RWPE1 (cell line): ENCODE results near the gene CYFIP2.

Experiments
- CTCF ChIA-PET: fragments of 350-600 bp; sonication (Branson Sonifier 250); formaldehyde crosslinking; extraction: SDS; loops from one replicate; lab custom pipeline; 2021; lab: Yijun Ruan, JAX
- POLR2A ChIA-PET: fragments of 400-600 bp; formaldehyde crosslinking; extraction: SDS; loops from one replicate; lab custom pipeline; 2020; ENCODE audit warnings: antibody characterized with exemption; ENCODE audit not compliant: low non-redundant PET; lab: Yijun Ruan, JAX
- DNase-seq: peaks from one replicate; pipeline ENCODE4 v3.0.0; 2012; ENCODE audit warnings: low spot score
- H3K27ac ChIP-seq: fragments of 450-650 bp; 2 replicates; pipeline ENCODE4 v1.5.1; 2017
- TF ChIP-seq, protein P1 (sequence below): fragments of 450-650 bp; conservative IDR thresholded peaks from 2 replicates; pipeline ENCODE4 v1.5.1; 2017; ENCODE audit warnings: low read depth, mild to moderate bottlenecking

Gene CYFIP2

DNA sequence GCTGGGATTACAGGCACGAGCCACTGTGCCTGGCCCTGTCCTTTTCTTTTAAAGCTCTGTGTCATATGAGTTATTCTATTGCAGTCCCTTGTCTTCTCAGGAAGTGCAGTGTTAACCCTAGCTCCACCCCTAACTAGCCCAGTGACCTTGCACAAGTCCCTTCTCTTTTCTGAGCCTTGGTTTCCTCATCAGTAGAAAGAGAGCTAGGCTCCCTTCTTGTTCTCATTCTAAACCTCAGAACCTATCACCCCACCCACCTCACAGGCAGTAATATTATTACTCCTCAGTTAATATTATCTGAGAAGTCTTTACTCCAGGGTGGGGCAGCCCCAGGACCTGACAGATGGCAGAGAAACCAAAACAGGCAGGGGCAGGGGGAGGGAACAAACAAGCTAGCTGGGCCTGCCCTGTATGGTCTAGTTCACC, 7.2 kb downstream of the CYFIP2 start:
- TF ChIP-seq, protein P1, sequence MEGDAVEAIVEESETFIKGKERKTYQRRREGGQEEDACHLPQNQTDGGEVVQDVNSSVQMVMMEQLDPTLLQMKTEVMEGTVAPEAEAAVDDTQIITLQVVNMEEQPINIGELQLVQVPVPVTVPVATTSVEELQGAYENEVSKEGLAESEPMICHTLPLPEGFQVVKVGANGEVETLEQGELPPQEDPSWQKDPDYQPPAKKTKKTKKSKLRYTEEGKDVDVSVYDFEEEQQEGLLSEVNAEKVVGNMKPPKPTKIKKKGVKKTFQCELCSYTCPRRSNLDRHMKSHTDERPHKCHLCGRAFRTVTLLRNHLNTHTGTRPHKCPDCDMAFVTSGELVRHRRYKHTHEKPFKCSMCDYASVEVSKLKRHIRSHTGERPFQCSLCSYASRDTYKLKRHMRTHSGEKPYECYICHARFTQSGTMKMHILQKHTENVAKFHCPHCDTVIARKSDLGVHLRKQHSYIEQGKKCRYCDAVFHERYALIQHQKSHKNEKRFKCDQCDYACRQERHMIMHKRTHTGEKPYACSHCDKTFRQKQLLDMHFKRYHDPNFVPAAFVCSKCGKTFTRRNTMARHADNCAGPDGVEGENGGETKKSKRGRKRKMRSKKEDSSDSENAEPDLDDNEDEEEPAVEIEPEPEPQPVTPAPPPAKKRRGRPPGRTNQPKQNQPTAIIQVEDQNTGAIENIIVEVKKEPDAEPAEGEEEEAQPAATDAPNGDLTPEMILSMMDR = no peak
- CTCF ChIA-PET = interaction anchor here (0.6 to 2.3 kb wide), 4 partner anchors 8 to 730 kb away, joined by 5 to 9 read pairs (median 8); no protein-coding TSS in a partner anchor
- DNase-seq = no peak

DNA sequence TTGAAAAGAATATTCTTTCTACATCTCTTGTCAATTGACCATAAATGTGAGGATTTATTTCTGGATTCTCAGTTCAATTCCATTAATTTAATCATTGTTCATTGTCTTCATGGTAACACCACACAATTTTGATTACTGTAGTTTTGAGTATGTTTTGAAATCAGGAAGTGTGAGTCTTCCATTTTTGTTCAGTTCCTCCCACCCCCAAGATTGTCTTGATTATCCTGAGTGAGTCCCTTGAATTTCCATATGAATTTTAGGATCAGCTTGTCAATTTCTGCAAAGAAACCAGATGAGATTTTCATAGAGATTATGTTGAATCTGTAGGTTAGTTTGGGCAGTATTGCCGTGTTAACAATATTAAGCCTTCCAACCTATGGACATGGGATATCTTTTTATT, 9.5 kb downstream of the CYFIP2 start:
- CTCF ChIA-PET = interaction anchor here (0.6 kb wide), 2 partner anchors 49 to 103 kb away, joined by 3 to 4 read pairs; no protein-coding TSS in a partner anchor
- POLR2A ChIA-PET = no interaction called here
- no peak overlapping the region for H3K27ac ChIP-seq
- TF ChIP-seq, protein P1 = no peak
- no peak for DNase-seq

More for the DNA sequence above, 7.2 kb downstream of the CYFIP2 start:
- POLR2A ChIA-PET = interaction anchor here (0.6 kb wide), 1 partner anchor 10 kb away, joined by 3 read pairs; no protein-coding TSS in a partner anchor
- no peak overlapping the region for H3K27ac ChIP-seq

DNA sequence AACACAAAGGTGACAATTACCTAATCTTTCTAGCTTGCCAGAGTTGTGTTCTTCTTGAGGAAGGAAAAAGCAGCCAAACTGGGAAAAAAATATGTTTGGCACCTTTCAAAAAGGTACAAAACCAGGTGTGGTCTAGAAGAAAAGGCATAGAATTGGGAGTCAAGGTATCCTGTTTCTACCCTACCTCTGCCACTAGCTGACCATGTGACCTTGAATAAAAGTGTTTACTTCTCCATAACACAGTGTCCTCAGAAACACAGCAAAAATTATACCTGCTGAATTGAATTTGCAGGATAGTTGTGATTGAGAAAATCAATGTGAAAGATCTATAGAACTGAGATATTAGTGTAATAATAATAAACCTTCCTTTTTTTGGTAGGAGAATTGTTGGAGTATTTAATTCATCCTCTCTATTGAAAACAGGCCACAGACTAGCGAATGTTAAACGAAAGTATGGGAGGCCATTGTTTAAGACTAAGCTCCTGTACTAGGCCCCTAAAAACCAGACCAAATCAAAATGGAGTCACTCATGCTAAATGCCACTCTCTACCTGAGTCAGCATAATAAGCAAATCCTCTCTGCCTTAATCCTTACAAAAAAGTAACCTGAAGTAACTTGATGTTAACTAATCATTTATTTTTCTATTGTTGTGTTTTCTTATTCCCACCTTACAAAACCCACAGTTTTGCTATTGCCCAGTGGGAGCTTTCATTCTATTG, 12.6 kb downstream of the CYFIP2 start:
- TF ChIP-seq, protein P1 = no peak
- DNase-seq = no peak
- ChIA-PET POLR2A (no interaction called here), CTCF (interaction anchor here (0.6 kb wide), 2 partner anchors 403 to 783 kb away, joined by 3 to 4 read pairs; no protein-coding TSS in a partner anchor)
- no peak overlapping the region for H3K27ac ChIP-seq

DNA sequence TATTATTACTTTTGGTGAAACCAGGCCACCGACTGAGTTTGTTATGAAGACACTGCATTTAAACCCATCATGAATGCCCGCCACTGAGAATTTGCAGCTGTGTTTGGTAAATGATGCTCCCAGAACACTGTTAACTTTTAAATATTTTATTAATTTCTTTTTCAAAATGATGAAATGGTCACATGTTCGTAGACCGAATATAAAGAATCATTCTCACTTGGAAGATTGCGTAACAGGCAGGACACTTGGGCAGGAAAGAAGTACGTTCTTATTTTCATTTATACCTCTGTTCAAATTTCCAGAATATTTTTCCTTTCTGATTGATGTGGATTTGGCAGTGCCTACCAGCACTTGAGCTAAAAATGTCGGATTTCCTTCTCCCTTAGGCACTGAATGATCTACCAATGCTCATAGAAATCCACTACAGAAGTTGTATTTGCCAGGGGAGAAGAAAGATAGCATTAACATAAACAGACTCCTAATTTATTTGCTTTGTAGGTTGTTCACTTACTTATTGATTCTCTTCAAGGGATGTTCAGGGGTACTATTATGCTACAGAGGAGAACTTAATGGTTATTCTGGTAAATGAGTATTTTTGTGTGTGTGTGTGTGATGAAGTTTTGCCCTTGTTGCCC, 13.8 kb downstream of the CYFIP2 start:
- no peak for DNase-seq
- POLR2A ChIA-PET = no interaction called here
- H3K27ac ChIP-seq = no peak overlapping the region
- TF ChIP-seq, protein P1 = no peak
- CTCF ChIA-PET = no interaction called here

DNA sequence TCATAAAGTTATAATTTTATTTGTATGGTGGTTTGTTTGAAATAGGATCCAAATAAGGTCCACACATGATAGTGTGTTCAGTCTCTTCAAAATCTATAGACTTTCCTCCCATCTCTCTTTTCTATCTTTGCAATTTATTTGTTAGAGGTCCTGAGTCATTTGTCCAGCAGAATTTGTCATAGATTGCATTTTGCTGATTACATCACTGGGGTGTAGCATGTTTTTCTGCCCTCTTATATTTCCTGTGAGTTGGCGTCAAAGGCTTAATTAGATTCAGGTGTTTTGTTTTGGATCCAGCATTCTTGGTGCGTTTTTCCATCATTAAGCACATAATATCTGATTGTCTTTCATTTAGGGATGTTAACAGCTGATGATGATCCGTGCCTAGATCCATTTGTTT, 15.0 kb downstream of the CYFIP2 start:
- peak; percentile 51 for DNase-seq
- no peak overlapping the region for H3K27ac ChIP-seq
- POLR2A ChIA-PET = no interaction called here
- TF ChIP-seq, protein P1 = no peak
- CTCF ChIA-PET = interaction anchor here (1.3 kb wide), 1 partner anchor 28 kb away, joined by 3 read pairs; no protein-coding TSS in a partner anchor

DNA sequence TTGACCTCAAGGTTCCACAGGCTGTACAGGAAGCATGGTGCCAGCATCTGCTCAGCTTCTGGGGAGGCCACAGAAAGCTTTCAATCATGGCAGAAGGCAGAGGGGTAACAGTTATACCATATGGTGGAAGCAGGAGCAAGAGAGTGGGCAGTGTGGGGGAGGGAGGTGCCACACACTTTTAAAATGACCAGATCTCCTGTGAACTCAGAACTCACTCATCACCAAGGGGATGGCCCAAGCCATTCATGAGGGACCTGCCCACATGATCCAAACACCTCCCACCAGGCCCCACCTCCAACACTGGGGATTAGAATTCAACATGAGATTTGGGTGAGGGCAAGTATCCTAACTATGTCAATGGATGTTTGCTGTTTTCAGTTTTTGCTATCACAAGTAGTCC, 16.2 kb downstream of the CYFIP2 start:
- ChIA-PET POLR2A (no interaction called here), CTCF (no interaction called here)
- TF ChIP-seq, protein P1 = no peak
- no peak for DNase-seq
- H3K27ac ChIP-seq = no peak overlapping the region
